CD4-positive, alpha-beta T cell treated with Interleukin-15 for 4 hours (primary cell): Measurements from ENCODE around the gene DGKA.
"Not testable (repeated sequence)": the region's sequence is repeated elsewhere in the genome, so short reads cannot be mapped to it uniquely, and the experiment has no call there.

Experiments
- DNase-seq: peaks from one replicate; pipeline ENCODE4 v3.0.0-alpha.2; 2020; ENCODE audit warnings: low spot score

DGKA gene

DNA sequence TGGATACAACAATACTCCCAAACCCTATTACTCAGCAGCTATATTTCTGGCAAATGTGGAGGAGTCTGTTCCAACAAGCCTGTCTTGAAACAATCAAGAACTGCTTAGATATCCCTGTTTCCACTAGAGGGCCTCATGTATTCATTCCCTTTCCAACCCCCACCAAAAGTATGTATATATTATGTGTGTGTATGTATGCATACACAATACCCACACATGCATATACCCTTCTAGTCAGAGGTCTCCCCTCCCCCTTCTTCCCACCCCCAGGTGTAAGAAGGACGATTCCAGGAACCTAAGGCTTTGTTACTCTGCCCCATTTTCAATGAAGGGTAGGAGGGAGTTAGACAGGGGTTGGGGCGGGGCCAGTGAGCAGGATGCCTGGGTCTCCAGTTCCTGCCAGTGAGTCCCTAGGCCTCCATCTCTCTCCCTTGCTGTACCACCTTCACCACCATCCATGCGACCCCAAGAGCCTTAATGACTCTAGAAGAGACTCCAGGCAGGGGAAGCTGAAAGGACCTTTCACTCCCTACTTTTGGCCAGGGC is at the start of gene DGKA:
Gene DGKA, plus strand, starts transcription at position 392 of the 546 bp plus-strand sequence. CDS start 5,342 bp downstream, outside the sequence.
- peak; percentile 87 for DNase-seq

DNA sequence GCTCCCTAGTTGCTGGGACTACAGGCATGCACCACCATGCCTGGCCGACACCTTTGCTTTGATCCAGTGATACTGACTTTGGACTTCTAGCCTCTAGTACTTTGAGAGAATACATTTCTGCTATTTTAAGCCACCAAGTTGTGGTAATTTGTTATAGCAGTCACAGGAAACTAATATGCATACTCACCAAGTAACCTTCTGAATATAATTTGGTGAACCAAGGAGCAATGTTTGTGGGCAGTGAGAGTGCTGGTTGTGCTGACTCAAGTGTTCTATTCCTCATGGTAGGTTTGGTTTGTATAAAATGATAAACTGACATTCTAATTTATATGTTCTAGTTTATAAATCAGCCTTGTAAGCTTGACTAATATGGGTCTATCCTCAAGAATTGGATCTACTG is 45.8 kb upstream of the DGKA start:
- DNase-seq, result no peak

DNA sequence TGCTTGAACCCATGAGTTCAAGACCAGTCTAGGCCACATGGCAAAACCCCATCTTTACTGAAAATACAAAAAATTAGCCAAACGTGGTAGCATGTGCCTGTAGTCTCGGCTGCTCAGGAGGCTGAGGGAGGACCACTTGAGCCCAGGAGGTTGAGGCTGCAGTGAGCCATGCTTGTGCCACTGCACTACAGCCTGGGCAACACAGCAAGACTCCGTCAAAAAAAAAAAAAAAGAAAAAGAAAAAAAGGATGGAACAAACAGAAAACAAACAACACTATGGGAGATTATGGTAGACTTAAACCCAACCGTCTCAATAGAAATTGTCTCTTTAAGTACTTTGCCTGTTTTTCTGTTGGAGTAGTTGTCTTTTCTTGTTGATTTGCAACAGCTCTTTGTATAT is 39.7 kb upstream of the DGKA start:
- DNase-seq, result no peak

DNA sequence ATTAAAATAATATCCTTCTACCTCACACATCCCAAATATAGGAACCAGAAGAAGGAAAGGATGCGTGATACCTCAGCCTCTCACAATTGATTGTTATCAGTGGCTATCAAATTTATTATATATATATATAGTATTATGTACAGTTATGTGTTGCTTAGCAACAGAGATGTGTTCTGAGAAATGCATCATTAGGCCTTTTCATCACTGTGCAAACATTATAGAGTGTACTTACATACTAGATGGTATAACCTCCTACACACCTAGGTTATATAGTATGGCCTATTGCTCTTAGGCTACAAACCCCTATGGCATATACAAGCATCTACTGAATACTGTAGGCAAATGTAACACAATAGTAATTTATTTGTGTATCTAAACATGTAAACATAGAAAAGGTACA is 37.2 kb upstream of the DGKA start:
- no peak for DNase-seq

DNA sequence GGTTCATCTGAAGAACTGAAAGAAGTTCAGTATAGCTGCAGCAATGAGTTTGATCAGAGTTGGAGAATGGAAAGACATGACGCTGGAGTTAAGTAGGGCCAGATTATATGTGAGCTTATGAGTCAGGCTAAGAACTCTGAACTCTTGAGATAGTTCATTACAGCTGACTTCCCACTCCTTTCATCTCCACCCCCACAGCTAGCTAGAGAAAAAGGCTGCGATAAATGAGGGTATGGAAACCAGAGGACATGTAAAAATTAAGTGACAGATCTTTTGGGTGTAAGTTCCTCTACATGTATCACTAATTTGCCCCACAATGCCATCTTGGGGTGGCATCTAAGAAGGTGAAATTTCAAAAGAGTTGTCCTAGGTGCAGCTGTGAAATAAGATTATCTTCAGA is 31.9 kb upstream of the DGKA start:
- DNase-seq, result peak; percentile 3

DNA sequence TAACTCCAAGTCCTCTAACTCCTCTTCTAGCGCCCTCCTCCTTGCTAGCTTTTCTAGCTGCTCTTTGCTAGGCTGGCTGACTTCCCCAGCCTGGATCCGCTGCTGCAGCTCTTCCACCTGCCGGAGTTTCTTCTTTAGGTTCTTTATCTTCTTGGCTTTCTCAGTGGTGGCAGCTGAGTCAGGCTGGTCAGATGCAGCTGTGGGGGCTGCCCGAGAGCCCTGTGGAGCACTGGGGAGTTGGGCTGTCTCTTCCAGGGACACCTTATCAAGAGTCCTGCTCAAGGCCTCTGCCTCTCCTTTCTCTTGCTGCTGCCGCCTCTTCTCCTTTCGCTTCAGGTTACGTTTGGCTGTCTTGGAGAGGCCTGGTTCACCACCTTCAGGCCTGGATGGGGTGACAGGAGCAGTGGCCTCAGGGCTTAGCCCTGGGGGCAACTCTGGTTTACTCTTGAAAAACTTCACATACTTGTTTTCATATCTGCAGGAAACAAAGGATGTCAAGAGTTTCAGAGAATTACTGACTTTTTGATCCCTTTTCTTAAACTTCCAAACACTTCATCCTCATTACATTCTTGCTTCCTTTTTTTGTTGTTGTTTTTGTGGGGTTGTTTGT is 29.0 kb upstream of the DGKA start:
- DNase-seq, result no peak

DNA sequence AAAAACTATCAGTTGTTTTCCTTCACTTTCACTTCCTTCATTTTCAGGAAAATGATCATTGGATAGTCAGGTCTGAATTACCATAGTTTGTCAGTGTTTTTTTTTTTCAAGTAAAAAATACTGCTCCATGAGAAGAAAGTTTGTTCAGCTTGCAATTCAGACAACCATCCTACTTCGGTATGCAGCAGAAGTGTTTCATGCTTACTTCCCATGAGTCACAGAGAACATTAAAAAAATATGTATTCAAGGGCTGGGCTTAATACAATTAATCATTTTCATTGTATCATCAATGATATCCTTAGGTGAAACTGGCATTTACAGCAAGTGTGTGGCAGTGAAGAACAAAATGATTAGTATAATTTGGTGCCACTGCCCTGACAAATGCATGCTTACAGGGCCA is 24.9 kb upstream of the DGKA start:
- DNase-seq, result no peak

DNA sequence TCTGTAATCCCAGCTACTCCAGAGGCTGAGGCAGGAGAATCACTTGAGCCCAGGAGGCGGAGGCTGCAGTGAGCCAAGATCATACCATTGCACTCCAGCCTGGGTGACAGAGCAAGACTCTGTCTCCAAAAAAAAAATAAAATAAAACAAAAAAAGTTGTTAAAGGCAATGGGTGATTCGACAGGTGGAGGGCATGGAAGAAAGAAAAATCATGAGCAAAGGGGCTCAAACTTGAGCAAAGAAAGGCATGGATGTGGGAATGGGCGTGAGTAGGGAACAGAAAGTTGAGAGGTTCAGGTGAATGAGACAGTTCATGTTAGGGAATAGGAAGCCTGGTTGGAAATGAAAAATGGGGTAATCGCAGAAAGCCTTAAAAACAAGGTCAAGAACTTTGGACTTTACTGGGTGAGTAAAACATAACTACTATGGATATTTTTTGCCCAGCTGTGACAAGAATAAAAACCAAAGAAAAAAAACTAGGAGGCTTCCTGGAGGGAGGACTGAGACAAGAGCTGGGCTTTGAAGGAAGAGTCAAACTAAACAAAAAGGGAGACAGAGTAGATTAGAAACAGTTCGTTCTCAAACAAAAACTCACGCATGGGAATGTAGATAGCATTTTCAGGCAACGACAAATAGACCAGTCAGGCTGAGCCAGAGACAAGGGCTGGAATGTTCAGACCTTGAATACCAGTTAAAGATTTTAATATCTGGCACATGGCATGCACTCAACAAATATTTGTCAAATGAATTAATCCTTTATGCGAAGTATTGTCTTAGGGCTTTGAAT is 22.0 kb upstream of the DGKA start:
- DNase-seq, result no peak

DNA sequence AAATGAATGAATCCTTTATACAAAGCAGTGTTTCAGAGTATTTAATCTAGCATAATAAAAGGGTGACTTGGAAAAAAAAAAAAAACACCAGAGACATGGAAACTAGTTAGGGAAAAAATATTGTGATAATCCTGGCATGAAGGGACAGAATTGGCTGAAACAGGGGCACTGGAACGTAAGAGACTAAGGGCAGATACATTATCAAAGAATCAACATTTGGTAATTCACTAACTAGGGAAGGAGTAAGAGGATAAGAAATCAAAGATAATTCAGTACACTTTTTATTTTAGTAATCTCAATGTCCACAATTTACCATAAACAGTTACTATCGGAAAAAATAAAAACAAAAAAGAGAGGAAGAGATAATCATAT is 21.5 kb upstream of the DGKA start:
- DNase-seq, result no peak

DNA sequence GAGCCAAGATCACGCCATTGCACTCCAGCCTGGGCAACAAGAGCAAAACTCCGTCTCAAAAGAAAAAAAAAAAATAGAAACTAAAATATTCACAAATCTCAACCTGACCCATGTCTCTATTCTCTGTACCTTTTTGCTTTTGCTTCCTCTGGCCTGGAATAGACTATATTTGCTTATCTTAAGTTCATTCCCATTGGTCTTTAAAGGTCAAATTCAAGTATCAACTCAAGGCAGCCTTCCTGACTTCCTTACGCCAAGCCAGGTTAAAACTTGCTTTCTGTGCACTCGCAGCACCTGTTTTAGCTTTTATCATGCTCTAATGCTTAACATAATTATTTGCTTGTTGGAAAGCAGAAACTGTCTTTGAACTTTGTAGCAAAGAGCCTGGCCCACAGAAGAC is 18.1 kb upstream of the DGKA start:
- no peak for DNase-seq

DNA sequence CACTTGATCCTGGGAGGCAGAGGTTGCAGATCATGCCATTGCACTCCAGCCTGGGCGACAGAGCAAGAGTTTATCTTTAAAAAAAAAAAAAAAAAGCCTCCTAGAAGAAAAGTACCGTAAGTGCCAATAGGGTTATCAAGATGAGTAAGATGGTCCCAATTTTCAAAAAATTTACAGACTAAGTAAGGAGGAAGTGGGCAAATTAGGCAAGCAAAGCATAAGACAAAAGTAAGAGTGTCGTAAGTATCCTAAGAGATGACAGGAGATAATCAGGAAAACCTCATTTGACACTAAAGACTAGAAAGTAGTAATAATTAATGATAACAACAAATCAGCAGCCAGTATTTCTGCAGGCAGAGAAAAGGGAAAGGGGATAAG is 15.5 kb upstream of the DGKA start:
- DNase-seq, result no peak

DNA sequence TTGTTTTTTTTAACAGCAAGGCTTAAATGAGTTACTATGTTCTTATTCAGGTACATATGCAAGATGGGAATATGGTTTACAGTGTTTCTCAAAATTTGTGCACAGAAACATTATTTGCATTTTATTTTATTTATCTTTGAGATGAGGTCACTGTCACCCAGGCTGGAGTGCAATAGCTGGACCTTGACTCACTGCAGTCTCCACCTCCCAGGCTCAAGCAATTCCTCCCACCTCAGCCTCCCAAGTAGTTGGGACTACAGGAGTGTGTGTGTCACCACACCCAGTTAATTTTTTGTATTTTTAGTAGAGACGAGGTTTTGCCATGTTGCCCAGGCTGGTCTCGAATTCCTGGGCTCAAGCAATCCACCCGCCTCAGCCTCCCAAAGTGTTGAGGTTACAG is 11.9 kb upstream of the DGKA start:
- DNase-seq, result not testable (repeated sequence)

DNA sequence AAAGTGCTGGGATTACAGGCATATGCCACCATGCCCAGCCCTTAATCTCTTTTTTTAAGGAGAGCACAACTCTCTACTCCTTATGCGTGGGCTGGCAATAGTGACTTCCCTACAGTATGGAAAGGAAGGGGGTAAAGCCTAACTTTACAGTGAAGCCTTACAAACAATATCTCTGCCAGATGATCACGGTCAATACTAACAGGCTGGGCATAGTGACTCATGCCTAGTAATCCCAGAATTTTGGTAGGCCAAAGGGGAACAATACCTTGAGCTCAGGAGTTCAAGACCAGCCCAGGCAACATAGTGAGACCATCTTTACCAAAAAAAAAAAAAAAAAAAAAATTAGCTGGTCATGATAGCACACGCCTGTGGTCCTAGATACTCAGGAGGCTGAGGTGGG is 8.8 kb upstream of the DGKA start:
- DNase-seq, result no peak

DNA sequence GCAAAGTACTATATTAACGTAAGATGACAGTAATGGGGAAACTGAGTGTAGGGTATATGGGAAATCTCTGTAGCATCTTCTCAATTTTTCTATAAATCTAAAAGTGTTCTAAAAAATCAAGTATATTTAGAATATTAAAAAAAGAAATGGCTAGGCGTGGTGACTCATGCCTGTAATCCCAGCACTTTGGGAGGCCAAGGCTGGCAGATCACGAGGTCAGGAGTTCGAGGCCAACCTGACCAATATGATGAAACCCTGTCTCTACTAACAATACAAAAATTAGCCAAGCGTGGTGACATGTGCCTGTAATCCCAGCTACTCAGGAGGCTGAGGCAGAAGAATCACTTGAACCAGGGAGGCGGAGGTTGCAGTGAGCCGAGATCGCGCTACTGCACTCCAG is 7.3 kb upstream of the DGKA start:
- DNase-seq, result not testable (repeated sequence)

DNA sequence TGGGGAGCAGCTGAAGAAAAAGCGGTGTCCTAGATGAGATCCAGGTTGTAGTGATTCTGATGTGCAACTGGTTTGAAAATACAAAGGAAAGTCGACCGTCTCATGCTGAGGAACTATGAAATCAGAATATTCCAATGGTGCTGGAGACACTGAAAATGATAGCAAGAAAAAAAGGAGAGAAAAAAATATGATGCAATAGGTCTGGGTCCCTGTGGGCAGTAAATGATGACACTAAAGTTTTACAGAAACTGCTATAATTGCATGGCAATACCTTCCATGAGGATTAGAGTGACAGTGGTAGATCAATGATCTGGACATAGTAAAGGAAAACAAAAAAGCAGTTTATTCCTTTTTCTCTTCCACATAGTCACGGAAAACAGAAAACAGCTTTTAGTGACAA is 5.6 kb upstream of the DGKA start:
- DNase-seq, result no peak

DNA sequence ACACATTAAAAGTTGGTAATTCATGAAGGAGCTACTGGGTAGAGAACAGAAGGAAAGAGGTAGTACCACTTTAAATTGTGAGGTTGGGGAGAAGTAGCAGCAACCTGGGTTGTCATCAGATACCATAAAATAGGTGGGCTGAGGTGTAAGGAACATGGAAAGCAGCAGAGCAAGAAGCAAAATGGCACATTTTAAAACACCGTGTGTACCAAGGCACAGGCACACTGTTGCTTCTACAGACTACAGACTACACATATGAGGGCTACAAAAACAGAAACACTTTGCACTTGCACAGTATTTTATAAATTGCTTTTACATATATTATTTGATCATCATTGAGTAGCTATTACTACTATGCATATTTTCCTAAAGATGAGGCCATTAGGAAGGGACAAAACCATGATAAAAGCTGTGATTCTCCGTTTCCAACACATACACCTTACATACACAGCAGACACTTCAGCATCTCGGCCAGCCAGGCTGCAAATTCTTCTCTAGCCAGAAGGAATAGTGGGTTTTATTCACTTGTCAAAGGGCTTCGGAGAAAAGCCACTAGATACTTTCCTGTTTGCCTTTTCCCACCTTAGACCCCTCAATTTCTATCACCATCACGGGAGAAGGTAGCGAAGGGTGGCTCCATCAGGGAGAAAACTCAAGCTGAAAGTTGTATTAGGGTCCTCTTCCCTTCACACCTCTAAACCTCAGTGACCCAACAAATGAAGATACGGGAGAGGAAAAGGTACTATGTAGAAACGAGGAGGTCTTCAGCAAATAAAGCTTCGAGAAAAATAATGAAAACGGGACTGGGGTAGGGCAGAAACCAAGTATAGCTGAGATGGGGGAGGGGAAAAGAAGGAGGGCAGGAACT is 4.9 kb upstream of the DGKA start:
- no peak for DNase-seq

DNA sequence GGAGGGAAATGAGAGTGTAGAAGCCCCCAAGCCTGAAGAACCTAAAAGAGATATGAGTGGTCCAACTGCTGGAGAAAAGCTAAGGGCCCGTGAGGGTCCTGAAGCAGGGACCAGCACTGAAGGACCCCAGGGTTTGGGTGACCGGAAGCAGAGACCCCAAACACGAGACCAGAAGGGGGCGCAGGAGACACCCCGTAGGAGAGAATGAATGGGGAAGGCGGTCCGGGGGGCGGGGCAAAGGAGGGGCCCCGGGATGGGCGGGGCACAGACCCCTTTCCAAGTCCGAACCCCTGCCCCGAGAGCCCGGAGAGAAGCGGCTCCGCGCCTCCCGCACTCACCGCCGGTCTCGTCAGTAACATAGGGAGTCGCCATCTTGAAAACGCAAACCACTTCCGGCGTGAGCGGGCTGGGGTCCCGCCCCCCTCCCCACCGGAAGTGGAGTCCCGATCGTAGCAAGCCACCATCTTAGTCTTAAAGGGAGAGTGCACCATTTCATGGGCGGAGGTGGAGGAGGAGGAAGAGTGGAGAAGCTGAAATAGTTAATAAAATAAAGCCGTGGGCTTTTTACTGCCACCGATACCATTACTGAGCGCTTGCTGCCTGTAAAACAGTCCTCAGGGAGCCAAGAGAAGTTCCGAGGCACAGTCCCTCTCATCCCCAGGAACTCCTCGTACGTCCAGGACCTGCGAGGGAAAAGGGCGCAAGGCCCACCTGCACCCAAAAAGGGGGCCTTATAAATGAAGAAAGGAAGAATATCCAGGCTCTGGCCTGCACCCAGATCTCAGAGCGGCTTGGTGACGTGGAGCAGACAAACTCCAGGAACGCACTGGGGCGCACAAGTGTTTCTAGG is 4.0 kb upstream of the DGKA start:
- DNase-seq, result peak; percentile 90

DNA sequence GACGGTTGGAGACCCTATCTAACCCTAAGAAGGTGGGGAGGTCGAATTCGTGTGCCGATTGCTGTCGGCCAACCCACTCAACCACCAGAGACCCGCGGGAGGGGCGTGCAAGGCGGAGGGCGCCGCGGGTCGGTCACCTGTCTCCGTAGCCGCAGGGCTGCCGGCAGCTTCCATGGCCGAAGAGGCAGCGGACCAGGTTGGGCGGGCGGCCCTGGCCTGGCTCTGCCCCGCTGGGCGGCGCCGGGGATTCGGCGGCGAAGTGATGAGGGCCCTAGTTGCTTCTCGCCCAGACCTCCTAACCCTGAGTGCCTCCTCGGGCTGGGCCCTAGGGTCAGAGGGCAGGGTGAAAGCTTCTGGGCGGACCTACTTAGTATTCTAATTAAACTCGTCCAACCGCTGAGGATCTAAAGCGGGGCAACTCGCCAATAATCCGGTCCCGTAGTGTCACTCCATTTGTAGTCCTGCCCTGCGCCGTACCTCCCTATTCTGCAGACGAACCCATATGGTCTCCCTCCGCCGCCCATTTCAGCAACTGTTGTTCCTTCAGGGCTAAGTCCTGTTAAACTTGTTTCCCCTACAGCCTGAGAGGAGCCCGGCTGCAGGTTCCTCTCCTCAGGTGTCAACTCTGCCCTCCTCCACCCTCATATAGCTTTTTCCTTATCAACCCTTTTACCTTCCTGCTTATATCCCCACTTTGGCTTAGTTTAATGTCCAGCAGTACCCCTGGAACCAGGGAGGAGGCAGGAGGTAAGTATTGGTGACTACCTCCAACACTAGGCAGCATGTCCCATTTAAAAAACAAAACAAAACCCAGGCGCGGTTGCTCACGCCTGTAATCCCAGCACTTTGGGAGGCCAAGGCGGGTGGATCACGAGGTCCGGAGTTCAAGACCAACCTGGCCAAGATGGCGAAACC is 3.1 kb upstream of the DGKA start, which contains the start of gene PYM1:
Gene PYM1, minus strand, starts transcription at position 307 of the 915 bp plus-strand sequence. Its CDS starts 133 bp downstream, at position 174.
- DNase-seq, result peak; percentile 76

DNA sequence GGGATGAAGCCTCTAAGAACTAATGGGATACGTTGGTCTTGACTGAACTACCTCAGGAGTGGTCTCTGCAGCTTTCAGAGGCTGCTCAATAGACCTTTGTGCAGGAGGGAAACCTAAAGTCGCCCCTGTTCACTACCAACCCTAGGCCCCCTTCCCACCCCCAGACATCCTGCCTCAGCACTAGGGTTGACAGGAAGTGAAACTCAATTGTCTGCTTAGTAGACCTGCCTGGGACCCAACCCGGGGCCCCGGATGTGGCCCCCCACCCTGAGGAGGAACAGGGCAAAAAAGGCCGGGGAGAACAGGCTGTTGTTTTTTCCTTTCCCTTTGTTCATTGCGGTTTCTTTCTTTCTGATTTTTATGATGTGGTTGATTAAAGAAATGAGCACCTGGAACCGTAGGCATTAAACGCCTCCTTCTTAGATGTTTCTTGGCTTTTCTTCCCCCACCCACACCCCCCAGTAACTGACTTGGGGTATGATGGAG is 1.6 kb upstream of the DGKA start:
- peak; percentile 90 for DNase-seq

DNA sequence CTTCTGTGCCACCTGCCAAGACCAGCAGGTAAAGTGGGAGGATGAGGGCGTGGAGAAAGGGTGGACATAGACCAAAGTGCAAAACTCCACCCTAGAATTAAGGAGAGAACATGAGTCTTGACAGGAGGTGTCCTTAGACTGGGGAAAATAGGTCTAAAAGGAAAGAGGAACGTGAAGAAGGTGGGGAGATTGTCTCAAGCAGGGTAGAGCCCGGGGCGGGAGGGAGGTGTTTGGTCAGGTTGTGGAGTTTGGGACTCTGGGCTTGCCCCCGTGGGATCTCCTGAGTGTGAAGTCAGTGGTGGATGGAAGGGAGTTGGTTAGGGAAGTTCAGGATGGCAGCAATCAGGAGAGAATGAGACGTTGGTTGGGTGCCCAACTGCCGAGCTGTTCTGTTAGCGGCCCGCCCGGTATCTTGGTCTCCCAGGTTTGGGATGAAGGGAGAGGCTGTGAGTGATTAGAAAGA is 386 bp downstream of the DGKA start:
- no peak for DNase-seq
